ENCODE measurements around the gene MBLAC1. TPM values are rescaled to one million over a fixed set of nuclear protein-coding genes. Genes with fewer than 3 reads are reported as not detected.

MBLAC1 gene
- total RNA-seq, 1 experiment from 2014 or later: 5.2 TPM

DNA sequence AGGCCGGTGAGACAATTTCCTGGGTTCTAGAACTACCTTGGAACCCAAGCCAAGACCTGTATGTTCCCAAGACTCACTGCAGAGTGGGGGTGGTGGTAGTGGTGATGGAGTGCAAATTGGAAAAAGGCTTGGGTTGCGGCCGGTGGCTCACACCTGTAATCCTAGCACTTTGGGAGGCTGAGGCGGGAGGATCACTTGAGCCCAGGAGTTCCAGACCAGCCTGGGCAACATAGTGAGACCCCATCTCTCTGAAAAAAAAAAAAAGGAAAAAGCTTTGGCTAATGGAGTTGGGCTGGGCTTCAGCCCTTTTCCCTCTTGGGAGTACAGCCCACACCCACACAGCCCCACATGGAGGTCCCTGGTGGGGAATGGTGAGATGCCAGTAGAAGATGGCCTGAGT, 21.2 kb upstream of the MBLAC1 start:
- Histone ChIP-seq H3K27ac (ENCODE audit: low read length) (no peak overlapping the region), H3K27me3 (ENCODE audit: control insufficient read depth, insufficient read depth, low read length) (no peaks in the 10 kb centered on the region), H3K4me1 (ENCODE audit: control insufficient read depth, insufficient read depth, low read length) (peaks cover 5% of the 10 kb centered on the region), H3K4me3 (ENCODE audit: low read depth in 2 of 2, low read length in 2 of 2) (no peak overlapping the region), H3K9me3 (ENCODE audit: control insufficient read depth, insufficient read depth, low read depth, low read length) (no peaks in the 10 kb centered on the region), H3K36me3 (ENCODE audit: control insufficient read depth, insufficient read depth, low read length) (no peaks in the 10 kb centered on the region; the same call in 1 of the 2 replicates)
- CTCF ChIA-PET: no interaction called here
- intact Hi-C loops (cut with micrococcal nuclease; ENCODE audit: unreplicated experiment) (no loop called here), in situ Hi-C loops (cut with HindIII; ENCODE audit: low pct_unique_long_range_greater_than_20kb, low sequenced_read_pairs) (no loop called here)
- TF ChIP-seq SIN3A (IDR thresholded peaks at IDR 0.05; ENCODE audit: borderline replicate concordance, insufficient read depth, low read depth, low read length) (no peak), POLR2AphosphoS5 (IDR thresholded peaks at IDR 0.05; ENCODE audit: low read depth, low read length) (no peak), TCF7L2 (IDR thresholded peaks at IDR 0.05; ENCODE audit: low read depth, low read length) (no peak)
- TF ChIP-seq, protein P1, sequence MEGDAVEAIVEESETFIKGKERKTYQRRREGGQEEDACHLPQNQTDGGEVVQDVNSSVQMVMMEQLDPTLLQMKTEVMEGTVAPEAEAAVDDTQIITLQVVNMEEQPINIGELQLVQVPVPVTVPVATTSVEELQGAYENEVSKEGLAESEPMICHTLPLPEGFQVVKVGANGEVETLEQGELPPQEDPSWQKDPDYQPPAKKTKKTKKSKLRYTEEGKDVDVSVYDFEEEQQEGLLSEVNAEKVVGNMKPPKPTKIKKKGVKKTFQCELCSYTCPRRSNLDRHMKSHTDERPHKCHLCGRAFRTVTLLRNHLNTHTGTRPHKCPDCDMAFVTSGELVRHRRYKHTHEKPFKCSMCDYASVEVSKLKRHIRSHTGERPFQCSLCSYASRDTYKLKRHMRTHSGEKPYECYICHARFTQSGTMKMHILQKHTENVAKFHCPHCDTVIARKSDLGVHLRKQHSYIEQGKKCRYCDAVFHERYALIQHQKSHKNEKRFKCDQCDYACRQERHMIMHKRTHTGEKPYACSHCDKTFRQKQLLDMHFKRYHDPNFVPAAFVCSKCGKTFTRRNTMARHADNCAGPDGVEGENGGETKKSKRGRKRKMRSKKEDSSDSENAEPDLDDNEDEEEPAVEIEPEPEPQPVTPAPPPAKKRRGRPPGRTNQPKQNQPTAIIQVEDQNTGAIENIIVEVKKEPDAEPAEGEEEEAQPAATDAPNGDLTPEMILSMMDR (IDR thresholded peaks at IDR 0.05): no peak
- TF ChIP-seq, protein P2, sequence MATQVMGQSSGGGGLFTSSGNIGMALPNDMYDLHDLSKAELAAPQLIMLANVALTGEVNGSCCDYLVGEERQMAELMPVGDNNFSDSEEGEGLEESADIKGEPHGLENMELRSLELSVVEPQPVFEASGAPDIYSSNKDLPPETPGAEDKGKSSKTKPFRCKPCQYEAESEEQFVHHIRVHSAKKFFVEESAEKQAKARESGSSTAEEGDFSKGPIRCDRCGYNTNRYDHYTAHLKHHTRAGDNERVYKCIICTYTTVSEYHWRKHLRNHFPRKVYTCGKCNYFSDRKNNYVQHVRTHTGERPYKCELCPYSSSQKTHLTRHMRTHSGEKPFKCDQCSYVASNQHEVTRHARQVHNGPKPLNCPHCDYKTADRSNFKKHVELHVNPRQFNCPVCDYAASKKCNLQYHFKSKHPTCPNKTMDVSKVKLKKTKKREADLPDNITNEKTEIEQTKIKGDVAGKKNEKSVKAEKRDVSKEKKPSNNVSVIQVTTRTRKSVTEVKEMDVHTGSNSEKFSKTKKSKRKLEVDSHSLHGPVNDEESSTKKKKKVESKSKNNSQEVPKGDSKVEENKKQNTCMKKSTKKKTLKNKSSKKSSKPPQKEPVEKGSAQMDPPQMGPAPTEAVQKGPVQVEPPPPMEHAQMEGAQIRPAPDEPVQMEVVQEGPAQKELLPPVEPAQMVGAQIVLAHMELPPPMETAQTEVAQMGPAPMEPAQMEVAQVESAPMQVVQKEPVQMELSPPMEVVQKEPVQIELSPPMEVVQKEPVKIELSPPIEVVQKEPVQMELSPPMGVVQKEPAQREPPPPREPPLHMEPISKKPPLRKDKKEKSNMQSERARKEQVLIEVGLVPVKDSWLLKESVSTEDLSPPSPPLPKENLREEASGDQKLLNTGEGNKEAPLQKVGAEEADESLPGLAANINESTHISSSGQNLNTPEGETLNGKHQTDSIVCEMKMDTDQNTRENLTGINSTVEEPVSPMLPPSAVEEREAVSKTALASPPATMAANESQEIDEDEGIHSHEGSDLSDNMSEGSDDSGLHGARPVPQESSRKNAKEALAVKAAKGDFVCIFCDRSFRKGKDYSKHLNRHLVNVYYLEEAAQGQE (IDR thresholded peaks at IDR 0.05; ENCODE audit: insufficient read depth in 1 of 2, low read depth in 2 of 2, low read length in 1 of 2): no peak
- POLR2A ChIA-PET: no interaction called here
- ATAC-seq: no peak
- BruUV-seq (replicated peaks): no TSS peak
- DNase-seq (ENCODE audit: low read depth, low spot score): no peak

DNA sequence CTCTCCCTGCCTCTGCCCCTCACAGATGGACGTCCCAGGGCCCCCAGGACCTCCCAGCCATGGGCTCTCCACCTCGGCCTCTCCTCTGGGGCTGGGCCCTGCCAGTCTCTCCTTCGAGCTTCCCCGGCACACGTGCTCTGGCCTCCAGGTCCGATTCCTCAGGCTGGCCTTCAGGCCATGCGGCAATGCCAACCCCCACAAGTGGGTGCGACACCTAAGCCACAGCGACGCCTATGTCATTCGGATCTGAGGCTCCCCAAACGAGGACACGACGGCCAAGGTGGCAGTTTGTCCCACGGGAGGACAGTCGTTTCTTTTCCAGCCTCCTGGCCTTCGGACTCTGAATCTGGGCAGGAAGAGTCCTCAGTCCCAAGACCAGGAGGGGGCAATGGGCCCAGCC, 20.1 kb upstream of the MBLAC1 start:
- ChIA-PET CTCF (no interaction called here), POLR2A (no interaction called here)
- intact Hi-C loops (cut with micrococcal nuclease; ENCODE audit: unreplicated experiment): no loop called here
- Histone ChIP-seq H3K9me3 (ENCODE audit: control insufficient read depth, insufficient read depth, low read depth, low read length) (no peaks in the 10 kb centered on the region), H3K4me3 (ENCODE audit: low read depth in 2 of 2, low read length in 2 of 2) (no peak overlapping the region), H3K27me3 (ENCODE audit: control insufficient read depth, insufficient read depth, low read length) (no peaks in the 10 kb centered on the region), H3K4me1 (ENCODE audit: control insufficient read depth, insufficient read depth, low read length) (peaks cover 5% of the 10 kb centered on the region), H3K27ac (ENCODE audit: low read length) (no peak overlapping the region), H3K36me3 (ENCODE audit: control insufficient read depth, insufficient read depth, low read length) (no peaks in the 10 kb centered on the region; the same call in 1 of the 2 replicates)
- ATAC-seq (no peak), DNase-seq (ENCODE audit: low read depth, low spot score) (no peak)
- TF ChIP-seq TCF7L2 (IDR thresholded peaks at IDR 0.05; ENCODE audit: low read depth, low read length) (no peak), SIN3A (IDR thresholded peaks at IDR 0.05; ENCODE audit: borderline replicate concordance, insufficient read depth, low read depth, low read length) (no peak), POLR2AphosphoS5 (IDR thresholded peaks at IDR 0.05; ENCODE audit: low read depth, low read length) (no peak)
- TF ChIP-seq, protein P2 (IDR thresholded peaks at IDR 0.05; ENCODE audit: insufficient read depth in 1 of 2, low read depth in 2 of 2, low read length in 1 of 2): no peak
- TF ChIP-seq, protein P1 (IDR thresholded peaks at IDR 0.05): no peak
- in situ Hi-C loops (cut with HindIII; ENCODE audit: low pct_unique_long_range_greater_than_20kb, low sequenced_read_pairs): no loop called here
- no TSS peak for BruUV-seq (replicated peaks)

Measured in Panc1 (cell line).